Heart right ventricle (tissue), 16 donors: Measurements from ENCODE around the gene CXCL11. TPM values are rescaled to one million over a fixed set of nuclear protein-coding genes. Genes with fewer than 3 reads are reported as not detected.

ENCODE experiments used
- ATAC-seq, 8 donors: fragments of 200-7000 bp; cut with Tn5 transposase; one replicate each; pipeline ENCODE4 v1.9.1; 2020; ENCODE audit warnings: mild to moderate bottlenecking in 8 of 8, moderate library complexity in 8 of 8, moderate number of reproducible peaks in 1 of 8
- DNase-seq, 2 donors: peaks; one replicate each; pipeline ENCODE4 v3.0.0-alpha.2; 2020
- H3K27ac ChIP-seq, 10 donors: fragments of 200-600 bp; sonication (generic) in 2 of 10; one replicate each; pipeline versions ENCODE4 v1.5.0 to v1.8.0; 2020 to 2022; ENCODE audit warnings: mild to moderate bottlenecking in 3 of 10
- H3K27me3 ChIP-seq, 7 donors: fragments of 200-600 bp; one replicate each; pipeline ENCODE4 v1.8.0; 2021 to 2022; ENCODE audit warnings: mild to moderate bottlenecking in 2 of 7
- H3K36me3 ChIP-seq, 9 donors: fragments of 200-600 bp; sonication (generic) in 1 of 9; one replicate each; pipeline versions ENCODE4 v1.5.0 to v1.8.0; 2020 to 2022; ENCODE audit warnings: mild to moderate bottlenecking in 2 of 9
- H3K4me1 ChIP-seq, 9 donors: fragments of 200-600 bp; sonication (generic) in 1 of 9; one replicate each; pipeline versions ENCODE4 v1.5.0 to v1.8.0; 2020 to 2022; ENCODE audit warnings: mild to moderate bottlenecking in 4 of 9
- H3K4me3 ChIP-seq, 10 donors: fragments of 200-600 bp; sonication (generic) in 2 of 10; one replicate each; pipeline versions ENCODE4 v1.5.0 to v1.8.0; 2020 to 2022; ENCODE audit warnings: mild to moderate bottlenecking in 7 of 10, moderate library complexity in 2 of 10
- H3K9me3 ChIP-seq, 11 donors: fragments of 200-600 bp in 10 of 11; sonication (generic) in 2 of 11; one replicate each; pipeline versions ENCODE4 v1.5.0 to v1.8.0; 2013 to 2022; ENCODE audit warnings: mild to moderate bottlenecking in 2 of 11, control low read depth in 1 of 11, moderate library complexity in 1 of 11
- CTCF ChIP-seq, 9 donors: fragments of 200-600 bp; sonication (generic) in 2 of 9; IDR thresholded peaks; one replicate each; pipeline versions ENCODE4 v1.5.0 to v1.8.0; 2021 to 2022; ENCODE audit warnings: antibody characterized with exemption in 9 of 9, mild to moderate bottlenecking in 5 of 9, moderate library complexity in 1 of 9
- WGBS, 2 donors: extraction: QIAGEN DNeasy Blood & Tissue Kit; methylation state at CpG; one replicate each; pipeline ENCODE4 v1.1.7; 2013; ENCODE audit warnings: inconsistent platforms in 1 of 2; 5-methylcytosine and 5-hydroxymethylcytosine counted together
- intact Hi-C, 10 donors: fragments of 100-400 bp; cut with DNase I; formaldehyde crosslinking; loops; one replicate each; pipeline versions ENCODE4 v1.11.1 to v1.14.2; 2022
- polyA plus RNA-seq, 2 donors: library from polyadenylated mRNA; stranded (reverse); fragments of 200-250 nt; gene quantifications; one replicate each; pipeline ENCODE4 v1.2.3, GENCODE V29; 2013
- total RNA-seq, 10 donors: library from RNA; stranded (reverse); fragmentation: NEBNext Ultra II Directional in 3 of 10; extraction: Animal tissue kit (Norgen Biotek cat#: 25700) in 3 of 10; gene quantifications; one replicate each; pipeline versions ENCODE4 v1.2.1 to v1.2.4, GENCODE V29; 2021 to 2023
- donor health status: Arrhythmogenic right ventricular cardiomyopathy.
- donor health status: ischemic (EF 13 %, LVEDD 7.1; RV severe dilation, severe dysfunction).
- donor health status: healthy with polysubstance abuse.
- donor health status: DM: no; HTN: yes; CAD: no.
- donor health status: DM: no; HTN: no; CAD: no.
- donor health status: ischemic (EF 25% LVEDD 6.9; RV normal size, moderate dysfunction).
- donor health status: ischemic (EF 25% LVEDD 5.7; RV mildly dilated, moderate dysfunction).
- donor health status: healthy.
- donor health status: DM: yes; HTN: yes; CAD: no.
- donor health status: Ischemic cardiomyopathy.
- donor health status: ischemic (EF 35%, LVEDD 5.7; RV mildly dilated, moderate dysfunction).
- donor health status: nonischemic (EF 11% LVEDD 7.7; RV severe dilation, severe dysfunction).
- donor health status: DM: yes; HTN: yes; CAD: no.
- donor health status: PGD.
- donor health status: ischemic (EF 29% LVEDD 5.4; RV normal size, mild dysfunction).
- donor health status: nonischemic (EF 23%, LVEDD 6.1; RV moderate dilation, normal function).

The CXCL11 gene
- total and polyA plus RNA-seq, 12 donors = 0.07 to 61.0 (median 0.34) TPM; not detected in 6

GRCh38 chr4:76036855-76037254 lies 985 bp upstream of the CXCL11 start:
- ATAC-seq (no peak), DNase-seq (no peak)
- 87 to 98% methylated on average over 3 of the region's 3 CpGs for WGBS, 2 donors
- H3K4me1 ChIP-seq = peaks cover 0 to 11% (median 0%) of the 10 kb centered on the region in 9 donors
- no peak overlapping the region for H3K27ac ChIP-seq
- TF ChIP-seq CTCF (IDR thresholded peaks at IDR 0.05) = no peak
- H3K9me3 ChIP-seq = no peaks in the 10 kb centered on the region
- H3K36me3 ChIP-seq = no peaks in the 10 kb centered on the region
- no peaks in the 10 kb centered on the region for H3K27me3 ChIP-seq
- intact Hi-C loops = no loop called here
- H3K4me3 ChIP-seq = no peak overlapping the region

GRCh38 chr4:76035141-76035540 lies 729 bp downstream of the CXCL11 start:
- 72 to 73% methylated on average over 3 of the region's 3 CpGs for WGBS, 2 donors
- intact Hi-C loops = no loop called here
- no peak for ATAC-seq

GRCh38 chr4:76029300-76029699 lies 6.6 kb downstream of the CXCL11 start:
- TF ChIP-seq CTCF (IDR thresholded peaks at IDR 0.05) = no peak
- Histone ChIP-seq H3K4me3 (no peak overlapping the region), H3K36me3 (no peaks in the 10 kb centered on the region), H3K27ac (no peak overlapping the region), H3K4me1 (peaks cover 0 to 21% (median 0%) of the 10 kb centered on the region in 9 donors), H3K9me3 (no peaks in the 10 kb centered on the region), H3K27me3 (no peaks in the 10 kb centered on the region)
- intact Hi-C loops = loop anchor here in 1 of 10 donors (5.0 kb wide), 1 partner anchor 437 kb away; no protein-coding TSS in a partner anchor
- DNase-seq (no peak), ATAC-seq (no peak)
- WGBS, 2 donors = 79 to 84% methylated on average over 2 of the region's 2 CpGs

More at GRCh38 chr4:76035141-76035540, 729 bp downstream of the CXCL11 start:
- TF ChIP-seq CTCF (IDR thresholded peaks at IDR 0.05) = no peak
- Histone ChIP-seq H3K27ac (no peak overlapping the region), H3K4me3 (peak overlapping the region in 1 of 10 donors; percentile 1), H3K27me3 (no peaks in the 10 kb centered on the region), H3K4me1 (peaks cover 0 to 11% (median 0%) of the 10 kb centered on the region in 9 donors), H3K9me3 (no peaks in the 10 kb centered on the region), H3K36me3 (no peaks in the 10 kb centered on the region)
- DNase-seq = no peak

GRCh38 chr4:76028350-76028765 lies 7.5 kb downstream of the CXCL11 start:
- Histone ChIP-seq H3K27me3 (no peaks in the 10 kb centered on the region), H3K27ac (peak overlapping the region in 4 of 10 donors; percentile 14 to 62 (median 22)), H3K9me3 (no peaks in the 10 kb centered on the region), H3K4me3 (peak overlapping the region in 8 of 10 donors; percentile 4 to 44 (median 29)), H3K4me1 (peaks cover 0 to 30% (median 0%) of the 10 kb centered on the region in 9 donors), H3K36me3 (no peaks in the 10 kb centered on the region)
- intact Hi-C loops = loop anchor here in 1 of 10 donors (5.0 kb wide), 1 partner anchor 436 kb away; no protein-coding TSS in a partner anchor
- DNase-seq (no peak), ATAC-seq (peak in 3 of 8 donors; percentile 19 to 48 (median 47))
- 19 to 43% methylated on average over 6 of the region's 6 CpGs for WGBS, 2 donors
- TF ChIP-seq CTCF (IDR thresholded peaks at IDR 0.05) = no peak
